SU-DHL-6 (cell line): ENCODE data around the gene FGF1.

Experiments
- H2AFZ ChIP-seq: fragments of 200-600 bp; sonication (generic); 2 replicates; pipeline ENCODE4 v1.6.1; 2014; ENCODE audit warnings: low read depth, mild to moderate bottlenecking, moderate library complexity, mixed read lengths, antibody characterized with exemption, low read length; ENCODE audit not compliant: severe bottlenecking
- H3F3A ChIP-seq: fragments of 200-600 bp; shearing (Covaris generic); 2 replicates; pipeline ENCODE4 v1.6.0; 2016; ENCODE audit warnings: antibody characterized with exemption, mild to moderate bottlenecking; ENCODE audit not compliant: insufficient read depth
- H3K27ac ChIP-seq: fragments of 200-600 bp; sonication (generic); 2 replicates; pipeline ENCODE4 v1.5.1; 2016; ENCODE audit warnings: low read depth, mild to moderate bottlenecking, low read length, moderate library complexity, mixed read lengths
- H3K27me3 ChIP-seq: fragments of 200-600 bp; sonication (generic), shearing (Covaris generic); 2 replicates; pipeline ENCODE4 v1.6.0; 2014; ENCODE audit warnings: mild to moderate bottlenecking, low read length
- H3K36me3 ChIP-seq: fragments of 200-600 bp; sonication (generic); 2 replicates; pipeline ENCODE4 v1.6.1; 2014; ENCODE audit warnings: mild to moderate bottlenecking, low read length, mixed read lengths
- H3K4me2 ChIP-seq: fragments of 300-600, 200-600 bp; shearing (Covaris generic), sonication (generic); 2 replicates; pipeline ENCODE4 v1.6.0; 2014; ENCODE audit warnings: low read length, low read depth, mild to moderate bottlenecking; ENCODE audit not compliant: poor library complexity, severe bottlenecking
- H3K4me3 ChIP-seq: fragments of 200-600 bp; sonication (generic); 2 replicates; pipeline ENCODE4 v1.5.1; 2014; ENCODE audit warnings: antibody characterized with exemption, low read length, mild to moderate bottlenecking, mixed read lengths; ENCODE audit not compliant: insufficient read depth, poor library complexity, severe bottlenecking
- H3K79me2 ChIP-seq: fragments of 200-600 bp; sonication (generic); 2 replicates; pipeline ENCODE4 v1.6.1; 2014; ENCODE audit warnings: mild to moderate bottlenecking, low read length, moderate library complexity; ENCODE audit not compliant: insufficient read depth
- H3K9ac ChIP-seq: fragments of 200-600 bp; sonication (generic); 2 replicates; pipeline ENCODE4 v1.7.0; 2014; ENCODE audit warnings: mild to moderate bottlenecking, low read length
- H3K9me2 ChIP-seq: fragments of 200-600 bp; sonication (generic); replicated peaks from 2 replicates; pipeline ENCODE4 v1.6.1; 2014; ENCODE audit warnings: low read length; ENCODE audit not compliant: insufficient read depth
- H3K9me3 ChIP-seq: fragments of 200-600 bp; sonication (generic); 2 replicates; pipeline ENCODE4 v1.6.1; 2014; ENCODE audit warnings: low read length, mixed read lengths; ENCODE audit not compliant: insufficient read depth
- H4K20me1 ChIP-seq: fragments of 200-600 bp; sonication (generic); 2 replicates; pipeline ENCODE4 v1.6.1; 2014; ENCODE audit warnings: low read depth, mild to moderate bottlenecking, antibody characterized with exemption, low read length, moderate library complexity, mixed read lengths
- EZH2phosphoT487 ChIP-seq: fragments of 200-600 bp; sonication (generic), shearing (Covaris generic); conservative IDR thresholded peaks from 2 replicates; pipeline ENCODE4 v1.6.1; 2018; ENCODE audit warnings: mild to moderate bottlenecking, antibody characterized with exemption, low read length, moderate library complexity, mixed read lengths
- TF ChIP-seq, protein P1 (sequence below): fragments of 200-600 bp; sonication (generic); IDR thresholded peaks from one replicate; pipeline ENCODE4 v1.5.1; 2017; ENCODE audit warnings: antibody characterized with exemption, mild to moderate bottlenecking, low read length, moderate library complexity; ENCODE audit not compliant: insufficient read depth, poor library complexity, severe bottlenecking

The FGF1 gene

DNA sequence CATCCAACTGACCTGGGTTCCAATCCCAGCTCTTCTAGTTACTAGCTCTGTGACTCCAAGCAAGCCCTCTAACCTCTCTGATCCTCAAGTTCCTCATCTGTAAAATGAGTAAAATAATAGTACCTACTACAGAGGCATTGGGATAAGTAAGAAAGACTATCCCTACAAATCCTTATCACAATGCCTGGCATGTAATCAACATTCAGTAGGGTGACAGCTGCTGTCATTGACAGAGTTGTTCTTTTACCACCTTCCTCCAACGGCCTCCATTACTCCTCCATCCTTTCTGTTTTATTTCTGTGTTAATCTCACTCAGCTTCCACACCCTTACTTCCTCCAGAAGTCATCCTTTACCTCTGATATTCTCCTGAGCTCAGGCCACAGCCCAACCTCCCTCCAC lies 40.4 kb downstream of the FGF1 start:
- H2AFZ ChIP-seq, result no peak overlapping the region
- H3K27ac ChIP-seq, result no peak overlapping the region
- no peaks in the 10 kb centered on the region for H3K9me2 ChIP-seq
- no peaks in the 10 kb centered on the region for H3K79me2 ChIP-seq
- H3F3A ChIP-seq, result no peaks in the 10 kb centered on the region
- no peaks in the 10 kb centered on the region for H4K20me1 ChIP-seq
- H3K9me3 ChIP-seq, result no peaks in the 10 kb centered on the region
- no peak overlapping the region for H3K4me3 ChIP-seq
- H3K36me3 ChIP-seq, result no peaks in the 10 kb centered on the region
- TF ChIP-seq, protein P1, sequence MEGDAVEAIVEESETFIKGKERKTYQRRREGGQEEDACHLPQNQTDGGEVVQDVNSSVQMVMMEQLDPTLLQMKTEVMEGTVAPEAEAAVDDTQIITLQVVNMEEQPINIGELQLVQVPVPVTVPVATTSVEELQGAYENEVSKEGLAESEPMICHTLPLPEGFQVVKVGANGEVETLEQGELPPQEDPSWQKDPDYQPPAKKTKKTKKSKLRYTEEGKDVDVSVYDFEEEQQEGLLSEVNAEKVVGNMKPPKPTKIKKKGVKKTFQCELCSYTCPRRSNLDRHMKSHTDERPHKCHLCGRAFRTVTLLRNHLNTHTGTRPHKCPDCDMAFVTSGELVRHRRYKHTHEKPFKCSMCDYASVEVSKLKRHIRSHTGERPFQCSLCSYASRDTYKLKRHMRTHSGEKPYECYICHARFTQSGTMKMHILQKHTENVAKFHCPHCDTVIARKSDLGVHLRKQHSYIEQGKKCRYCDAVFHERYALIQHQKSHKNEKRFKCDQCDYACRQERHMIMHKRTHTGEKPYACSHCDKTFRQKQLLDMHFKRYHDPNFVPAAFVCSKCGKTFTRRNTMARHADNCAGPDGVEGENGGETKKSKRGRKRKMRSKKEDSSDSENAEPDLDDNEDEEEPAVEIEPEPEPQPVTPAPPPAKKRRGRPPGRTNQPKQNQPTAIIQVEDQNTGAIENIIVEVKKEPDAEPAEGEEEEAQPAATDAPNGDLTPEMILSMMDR, result no peak
- TF ChIP-seq EZH2phosphoT487, result no peak
- no peak overlapping the region for H3K9ac ChIP-seq
- no peak overlapping the region for H3K4me2 ChIP-seq
- H3K27me3 ChIP-seq, result no peaks in the 10 kb centered on the region

DNA sequence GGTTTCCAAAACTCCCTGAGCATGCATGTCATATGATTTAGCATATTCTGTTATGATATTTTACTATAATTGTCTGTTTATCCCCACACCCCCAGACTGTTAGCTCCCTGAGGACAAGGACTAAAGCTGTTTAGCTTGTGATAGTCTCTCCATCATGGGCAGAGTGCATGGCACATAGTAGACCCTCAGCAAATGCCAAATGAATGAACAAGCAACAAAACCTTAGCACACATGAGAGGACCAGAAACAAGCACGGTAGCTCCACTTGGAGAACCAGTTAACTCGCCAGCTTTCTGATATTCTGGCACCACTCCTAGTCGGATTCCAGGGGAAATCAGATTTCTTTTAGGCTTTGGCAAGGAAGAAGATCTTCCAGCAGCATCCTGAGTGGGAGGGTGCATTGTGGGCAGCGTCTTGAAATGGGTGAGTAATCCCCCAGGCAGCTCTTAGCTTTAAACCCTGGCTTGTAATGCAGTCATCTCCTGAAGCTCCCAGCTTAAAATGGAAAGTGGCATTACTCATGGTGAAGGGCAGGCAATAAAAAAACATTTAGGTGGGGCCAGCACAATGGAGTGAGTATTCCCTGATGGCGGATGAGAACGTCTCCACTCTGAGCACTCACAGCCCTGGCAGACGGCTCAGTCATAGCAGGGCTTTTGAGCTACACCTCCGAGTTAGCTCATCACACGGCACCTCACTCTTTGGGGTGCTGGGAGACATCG lies 41.1 kb downstream of the FGF1 start:
- Histone ChIP-seq H3K9me3 (no peaks in the 10 kb centered on the region), H3K9me2 (no peaks in the 10 kb centered on the region), H3K79me2 (no peaks in the 10 kb centered on the region), H3K9ac (no peak overlapping the region), H3K4me2 (no peak overlapping the region), H3K4me3 (no peak overlapping the region), H4K20me1 (no peaks in the 10 kb centered on the region), H3K36me3 (no peaks in the 10 kb centered on the region), H3F3A (no peaks in the 10 kb centered on the region), H3K27ac (no peak overlapping the region), H2AFZ (no peak overlapping the region), H3K27me3 (no peaks in the 10 kb centered on the region)
- TF ChIP-seq, protein P1, result no peak
- TF ChIP-seq EZH2phosphoT487, result no peak

DNA sequence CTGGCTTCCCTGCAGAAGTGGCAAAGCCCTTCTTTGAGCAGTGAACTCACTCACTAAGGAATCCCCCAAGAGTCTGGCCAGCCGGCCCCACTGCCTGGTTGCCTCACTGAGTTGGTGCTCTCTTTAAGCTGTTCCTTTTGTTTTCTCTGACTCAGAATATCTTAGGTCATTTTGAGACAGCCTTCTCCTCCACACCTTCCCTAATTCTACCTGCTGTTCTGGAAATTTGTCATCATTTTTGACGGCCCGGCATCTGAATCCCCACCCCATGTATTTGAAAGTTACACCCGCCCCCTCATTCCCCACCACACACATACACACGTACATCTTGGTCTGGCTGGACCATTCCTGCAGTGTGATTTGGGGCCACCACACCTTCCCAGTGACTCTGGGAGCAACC lies 41.8 kb downstream of the FGF1 start:
- no peak overlapping the region for H2AFZ ChIP-seq
- H4K20me1 ChIP-seq, result no peaks in the 10 kb centered on the region
- H3K9me3 ChIP-seq, result no peaks in the 10 kb centered on the region

More for the DNA sequence above, 41.8 kb downstream of the FGF1 start:
- H3K4me3 ChIP-seq, result no peak overlapping the region
- no peak overlapping the region for H3K27ac ChIP-seq
- H3K9ac ChIP-seq, result no peak overlapping the region
- H3K4me2 ChIP-seq, result no peak overlapping the region
- H3K27me3 ChIP-seq, result no peaks in the 10 kb centered on the region
- H3F3A ChIP-seq, result no peaks in the 10 kb centered on the region
- no peak for TF ChIP-seq EZH2phosphoT487
- TF ChIP-seq, protein P1, result no peak
- no peaks in the 10 kb centered on the region for H3K9me2 ChIP-seq
- no peaks in the 10 kb centered on the region for H3K79me2 ChIP-seq
- H3K36me3 ChIP-seq, result no peaks in the 10 kb centered on the region
